GM12875 (cell line): Measurements from ENCODE around the gene COLGALT1.

Source experiments
- H3K4me3 ChIP-seq: one replicate; pipeline ENCODE4 v1.5.1; 2011; ENCODE audit warnings: low read depth, low read length, control low read depth
- TF ChIP-seq, protein P1 (sequence below): IDR thresholded peaks from 2 replicates; pipeline ENCODE4 v1.5.1; 2011; ENCODE audit warnings: low read depth, mild to moderate bottlenecking, control low read depth, inconsistent platforms, low read length, moderate library complexity, borderline replicate concordance; ENCODE audit not compliant: insufficient read depth

COLGALT1 gene

DNA sequence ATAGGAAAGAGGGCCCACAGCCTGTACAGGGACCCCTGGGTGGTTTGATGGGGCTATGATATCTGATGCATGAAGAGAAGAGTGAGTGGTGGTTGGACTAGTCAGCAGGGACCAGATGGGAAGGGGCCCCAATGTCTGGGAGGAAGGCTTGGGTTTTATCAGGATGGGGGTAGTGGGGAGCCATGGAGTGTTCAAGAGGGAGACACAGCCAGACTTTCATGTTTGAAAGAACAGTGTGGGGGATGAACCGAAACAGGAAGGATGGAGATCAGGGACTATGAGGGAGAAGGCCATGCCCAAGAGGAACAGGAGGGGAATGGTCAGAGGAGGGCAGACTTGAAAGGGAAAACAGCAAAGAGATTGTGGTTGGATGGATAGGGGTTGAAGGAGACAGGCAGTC, 69.6 kb downstream of the COLGALT1 start:
- TF ChIP-seq, protein P1, sequence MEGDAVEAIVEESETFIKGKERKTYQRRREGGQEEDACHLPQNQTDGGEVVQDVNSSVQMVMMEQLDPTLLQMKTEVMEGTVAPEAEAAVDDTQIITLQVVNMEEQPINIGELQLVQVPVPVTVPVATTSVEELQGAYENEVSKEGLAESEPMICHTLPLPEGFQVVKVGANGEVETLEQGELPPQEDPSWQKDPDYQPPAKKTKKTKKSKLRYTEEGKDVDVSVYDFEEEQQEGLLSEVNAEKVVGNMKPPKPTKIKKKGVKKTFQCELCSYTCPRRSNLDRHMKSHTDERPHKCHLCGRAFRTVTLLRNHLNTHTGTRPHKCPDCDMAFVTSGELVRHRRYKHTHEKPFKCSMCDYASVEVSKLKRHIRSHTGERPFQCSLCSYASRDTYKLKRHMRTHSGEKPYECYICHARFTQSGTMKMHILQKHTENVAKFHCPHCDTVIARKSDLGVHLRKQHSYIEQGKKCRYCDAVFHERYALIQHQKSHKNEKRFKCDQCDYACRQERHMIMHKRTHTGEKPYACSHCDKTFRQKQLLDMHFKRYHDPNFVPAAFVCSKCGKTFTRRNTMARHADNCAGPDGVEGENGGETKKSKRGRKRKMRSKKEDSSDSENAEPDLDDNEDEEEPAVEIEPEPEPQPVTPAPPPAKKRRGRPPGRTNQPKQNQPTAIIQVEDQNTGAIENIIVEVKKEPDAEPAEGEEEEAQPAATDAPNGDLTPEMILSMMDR = no peak
- no peak overlapping the region for H3K4me3 ChIP-seq

DNA sequence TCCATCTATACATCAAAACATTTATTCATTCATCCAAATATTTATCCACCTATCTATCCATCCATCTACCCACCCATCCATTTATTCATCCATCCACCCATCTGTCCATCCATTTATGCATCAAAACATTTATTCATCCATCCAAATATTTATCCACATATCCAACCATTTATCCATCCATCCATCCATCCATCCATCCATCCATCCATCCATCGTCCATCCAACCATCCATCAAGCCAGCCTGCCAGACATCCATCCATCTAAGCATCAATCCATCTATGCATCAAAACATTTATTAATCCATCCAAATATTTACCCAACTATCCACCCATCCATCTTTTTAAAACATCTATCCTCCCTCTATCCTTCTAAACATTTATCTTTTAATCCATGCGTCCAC, 70.5 kb downstream of the COLGALT1 start:
- TF ChIP-seq, protein P1 = no peak
- no peak overlapping the region for H3K4me3 ChIP-seq

DNA sequence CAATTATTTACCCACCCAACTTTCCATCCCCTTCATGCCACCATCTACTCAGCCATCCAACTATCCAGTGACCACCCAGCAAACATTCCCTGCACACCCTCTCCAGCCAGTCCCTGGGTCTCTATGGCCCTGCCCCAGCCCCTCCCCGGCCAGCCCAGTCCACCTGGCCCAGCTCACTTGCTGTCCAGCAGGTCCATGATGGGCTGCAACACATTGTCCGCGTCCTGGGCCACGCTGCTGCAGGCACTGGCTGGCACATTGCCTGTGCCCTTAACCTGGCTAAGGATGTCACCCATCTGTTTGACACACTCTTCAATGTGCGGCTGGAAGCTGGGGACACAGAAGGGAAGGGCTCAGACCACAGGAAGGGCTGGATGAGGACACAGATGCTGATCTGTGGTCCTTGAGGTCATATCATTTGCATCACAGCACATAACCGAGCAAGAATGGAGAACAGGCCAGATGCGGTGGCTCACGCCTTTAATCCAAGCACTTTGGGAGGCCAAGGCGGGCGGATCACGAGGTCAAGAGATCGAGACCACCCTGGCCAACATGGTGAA, 71.1 kb downstream of the COLGALT1 start:
- TF ChIP-seq, protein P1 = no peak
- no peak overlapping the region for H3K4me3 ChIP-seq

DNA sequence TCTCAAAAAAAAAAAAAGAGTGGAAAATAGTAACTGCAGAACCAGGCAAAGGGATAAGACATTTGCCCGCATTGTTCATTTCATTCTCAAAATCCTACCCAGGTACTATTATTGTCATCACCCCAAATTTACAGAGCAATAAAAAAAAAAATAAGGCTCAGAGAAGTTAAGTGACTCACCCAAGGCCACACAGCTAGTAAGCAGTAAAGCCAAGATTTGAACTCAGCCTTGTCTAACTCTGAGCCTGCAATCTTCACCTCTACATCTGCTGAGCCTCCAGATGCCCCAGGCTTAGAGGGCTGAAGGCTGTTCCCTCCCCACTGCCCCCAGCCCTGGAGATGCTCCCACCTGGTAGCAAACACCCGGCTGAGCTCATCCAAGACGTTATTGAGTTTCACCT, 71.7 kb downstream of the COLGALT1 start:
- TF ChIP-seq, protein P1 = no peak
- H3K4me3 ChIP-seq = no peak overlapping the region

DNA sequence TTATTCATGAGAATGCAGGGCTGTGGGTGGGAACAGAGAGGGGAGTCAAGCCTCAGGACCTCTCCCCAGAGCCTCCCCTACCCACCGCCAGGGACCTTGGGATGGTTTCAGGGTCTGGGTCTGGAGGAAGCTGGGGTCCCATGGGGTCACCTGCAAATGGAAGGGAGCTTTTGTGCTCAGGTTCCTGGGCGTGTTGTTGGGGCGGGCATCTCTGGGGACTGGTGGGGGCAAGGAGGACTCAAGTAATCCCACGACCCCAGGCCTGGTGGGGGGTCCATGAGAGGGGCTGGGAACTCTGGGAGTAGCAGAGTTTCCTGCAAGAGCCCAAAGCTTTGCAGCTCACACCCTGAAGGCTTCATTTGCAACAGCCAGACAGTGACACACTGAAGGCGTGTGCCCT, 72.5 kb downstream of the COLGALT1 start:
- no peak overlapping the region for H3K4me3 ChIP-seq
- TF ChIP-seq, protein P1 = no peak

DNA sequence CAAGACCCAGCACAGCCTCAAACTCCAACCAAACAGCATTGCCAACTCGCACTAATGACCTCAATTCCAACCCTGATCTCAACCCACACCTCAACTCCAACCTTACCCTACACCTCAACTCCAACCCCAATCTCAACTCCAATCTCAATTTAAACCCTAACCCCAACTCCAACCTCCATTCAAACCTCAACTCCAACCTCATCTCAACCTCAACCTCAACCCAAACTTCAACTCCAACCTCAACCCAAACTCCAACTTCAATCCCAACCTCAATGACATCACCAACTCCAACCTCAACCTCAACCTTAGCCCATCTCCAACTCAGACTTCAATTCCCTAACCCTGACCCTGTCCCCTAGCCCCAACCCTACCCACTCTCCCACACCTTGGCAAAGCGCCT, 74.3 kb downstream of the COLGALT1 start:
- H3K4me3 ChIP-seq = no peak overlapping the region
- TF ChIP-seq, protein P1 = no peak

DNA sequence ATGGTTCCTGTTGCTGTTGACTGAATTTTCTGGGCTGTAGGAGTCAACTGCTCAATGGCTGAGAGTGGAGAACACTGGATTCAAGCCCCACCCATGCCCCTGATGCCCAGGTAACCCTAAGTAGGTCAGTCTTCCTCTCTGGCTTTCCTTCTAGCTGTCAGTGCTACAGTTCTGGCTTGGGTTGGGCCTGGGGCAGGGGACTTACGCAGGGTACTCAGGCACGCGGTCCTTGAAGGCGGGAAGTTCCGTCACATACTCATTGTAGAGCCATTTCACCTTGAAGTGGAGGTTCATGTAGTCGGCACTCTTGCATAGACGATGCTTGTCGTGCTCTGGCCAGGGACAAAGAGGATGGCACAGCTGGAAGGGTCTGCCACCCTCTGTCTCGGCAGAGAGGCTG, 77.1 kb downstream of the COLGALT1 start:
- TF ChIP-seq, protein P1 = no peak
- H3K4me3 ChIP-seq = no peak overlapping the region
